HS-27A (cell line): Measurements from ENCODE around the gene ZNF365.
"Not testable (repeated sequence)": the region's sequence is repeated elsewhere in the genome, so short reads cannot be mapped to it uniquely, and the experiment has no call there.

ENCODE experiments used
- DNase-seq: peaks from one replicate; pipeline ENCODE4 v3.0.0-alpha.2; 2012; ENCODE audit warnings: low read depth, missing footprints

Gene ZNF365

GRCh38 chr10:62377966-62378365, 3.8 kb downstream of the ZNF365 start:
- DNase-seq: no peak

- not testable (repeated sequence) for DNase-seq
Measured at GRCh38 chr10:62378877-62379276, 4.7 kb downstream of the ZNF365 start.

GRCh38 chr10:62379394-62379793, 5.2 kb downstream of the ZNF365 start:
- no peak for DNase-seq

GRCh38 chr10:62380016-62380415, 5.8 kb downstream of the ZNF365 start:
- DNase-seq: no peak

GRCh38 chr10:62381385-62382102, 7.4 kb downstream of the ZNF365 start:
- no peak for DNase-seq

- no peak for DNase-seq
Measured at GRCh38 chr10:62382831-62383230, 8.7 kb downstream of the ZNF365 start.

- peak; percentile 74 for DNase-seq
Measured at GRCh38 chr10:62384057-62384446, 9.9 kb downstream of the ZNF365 start.

GRCh38 chr10:62384447-62385081, 10.4 kb downstream of the ZNF365 start:
- DNase-seq: no peak

- DNase-seq: no peak
Measured at GRCh38 chr10:62386356-62387320, 12.5 kb downstream of the ZNF365 start.

GRCh38 chr10:62388328-62388727, 14.2 kb downstream of the ZNF365 start:
- no peak for DNase-seq

- no peak for DNase-seq
Measured at GRCh38 chr10:62390497-62391176, 16.5 kb downstream of the ZNF365 start.

GRCh38 chr10:62393237-62393636, 19.1 kb downstream of the ZNF365 start:
- no peak for DNase-seq

GRCh38 chr10:62394556-62395018, 20.4 kb downstream of the ZNF365 start:
- no peak for DNase-seq

GRCh38 chr10:62395892-62396291, 21.7 kb downstream of the ZNF365 start:
- no peak for DNase-seq

- DNase-seq: no peak
Measured at GRCh38 chr10:62396864-62397263, 22.7 kb downstream of the ZNF365 start.

GRCh38 chr10:62399211-62399610, 25.0 kb downstream of the ZNF365 start:
- DNase-seq: no peak

GRCh38 chr10:62402508-62402907, 28.3 kb downstream of the ZNF365 start:
- no peak for DNase-seq

- not testable (repeated sequence) for DNase-seq
Measured at GRCh38 chr10:62410528-62410927, 36.4 kb downstream of the ZNF365 start.

GRCh38 chr10:62410934-62411333, 36.8 kb downstream of the ZNF365 start:
- not testable (repeated sequence) for DNase-seq

- no peak for DNase-seq
Measured at GRCh38 chr10:62413048-62413447, 38.9 kb downstream of the ZNF365 start.

- DNase-seq: no peak
Measured at GRCh38 chr10:62413652-62414051, 39.5 kb downstream of the ZNF365 start.

GRCh38 chr10:62414359-62414758, 40.2 kb downstream of the ZNF365 start:
- no peak for DNase-seq
